ENCODE results near the gene TPCN2.
"Not testable (repeated sequence)": the region's sequence is repeated elsewhere in the genome, so short reads cannot be mapped to it uniquely, and the experiment has no call there.

TPCN2 gene

DNA sequence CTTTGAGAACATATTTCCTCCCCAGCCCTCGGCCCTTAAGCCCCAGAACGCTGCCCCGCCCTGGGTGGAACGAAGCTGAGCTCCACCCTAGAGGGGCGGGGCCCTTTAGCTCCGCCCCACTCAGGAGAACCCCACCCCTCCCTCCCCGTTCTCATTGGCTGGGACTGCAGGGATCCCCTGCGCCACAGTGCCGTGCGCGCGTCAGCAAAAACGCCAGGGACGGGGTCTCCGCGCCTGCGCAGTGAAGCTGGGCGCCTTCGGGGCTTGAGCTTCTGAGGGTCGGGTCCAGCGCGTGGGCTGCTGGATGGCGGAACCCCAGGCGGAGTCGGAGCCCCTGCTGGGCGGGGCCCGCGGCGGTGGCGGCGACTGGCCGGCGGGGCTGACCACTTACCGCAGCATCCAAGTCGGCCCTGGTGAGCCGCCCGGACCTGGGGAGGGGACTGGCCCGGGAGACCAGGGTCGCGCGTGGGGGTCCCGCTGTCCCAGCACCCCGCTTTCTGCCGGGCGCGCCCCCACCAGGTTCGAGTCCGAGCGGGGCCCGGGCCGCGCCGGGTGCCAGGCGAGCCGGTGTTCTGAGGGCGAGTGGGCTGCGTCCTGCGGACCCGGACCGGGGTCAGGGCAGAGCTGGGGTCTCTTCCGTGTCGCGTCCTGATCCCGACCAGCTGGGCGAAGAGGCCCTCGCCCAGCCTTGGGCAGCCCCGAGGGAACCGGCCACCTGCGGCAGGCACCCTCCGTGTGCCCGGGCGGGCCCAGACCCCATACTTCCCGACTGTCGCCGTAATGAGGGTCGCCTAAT, at the start of gene TPCN2:
Gene TPCN2, plus strand, starts transcription at position 239 of the 796 bp plus-strand sequence. Its CDS starts 66 bp downstream, at position 305.
- peak; percentile 79 to 82 for DNase-seq

DNA sequence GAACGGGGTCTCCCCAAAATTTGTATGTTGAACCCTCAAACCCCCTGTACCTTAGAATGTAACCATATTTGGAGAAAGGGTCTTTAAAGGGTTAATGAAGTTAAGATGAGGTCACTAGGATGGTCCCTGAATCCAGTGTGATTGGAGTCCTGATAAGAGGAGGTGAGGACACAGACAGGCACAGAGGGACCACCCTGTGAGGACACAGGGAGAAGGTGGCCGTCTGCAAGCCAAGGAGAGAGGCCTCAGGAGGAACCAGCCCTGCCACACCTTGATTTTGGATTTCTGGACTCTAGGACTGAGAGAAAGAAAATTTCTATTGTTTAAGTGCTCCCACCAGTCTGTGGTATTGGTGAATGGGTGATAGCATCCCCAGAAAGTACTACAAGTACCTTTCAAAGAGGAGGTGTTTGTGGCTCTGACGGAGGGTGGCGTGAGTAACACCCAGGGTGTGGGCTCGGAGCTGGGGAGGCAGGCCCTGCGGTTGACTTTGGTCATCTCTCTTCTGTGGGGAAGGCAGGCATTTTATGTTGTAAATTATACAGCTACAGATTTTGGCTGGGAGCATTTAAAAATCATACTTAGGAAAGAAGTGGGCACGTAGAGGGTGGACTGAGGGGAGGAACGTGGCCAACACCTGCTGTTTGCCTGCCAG, 49.5 kb upstream of the TPCN2 start:
- DNase-seq: no peak

DNA sequence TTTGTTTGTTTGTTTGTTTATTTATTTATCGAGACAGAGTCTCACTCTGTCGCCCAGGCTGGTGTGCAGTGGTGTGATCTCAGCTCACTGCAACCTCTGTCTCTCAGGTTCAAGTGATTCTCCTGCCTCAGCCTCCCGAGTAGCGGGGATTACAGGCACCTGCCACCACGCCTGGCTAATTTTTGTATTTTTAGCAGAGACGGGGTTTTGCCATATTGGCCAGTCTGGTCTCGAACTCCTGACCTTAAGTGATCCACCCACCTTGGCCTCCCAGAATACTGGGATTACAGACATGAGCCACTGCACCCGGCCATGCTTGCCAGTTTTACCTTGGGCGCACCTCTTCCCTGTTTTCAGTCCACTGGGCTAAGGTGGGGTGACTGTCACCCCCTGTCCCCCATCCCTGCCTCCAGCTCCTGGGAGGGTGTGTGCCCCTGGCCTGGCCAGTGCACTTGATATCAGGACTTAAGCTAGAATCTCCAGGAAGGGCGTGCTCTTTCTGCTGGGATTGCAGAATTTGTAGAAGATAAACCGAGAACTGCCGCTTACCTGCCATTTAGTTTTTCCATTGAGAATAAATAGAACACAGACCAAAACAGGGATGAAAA, 48.9 kb upstream of the TPCN2 start:
- DNase-seq: not testable (repeated sequence)

DNA sequence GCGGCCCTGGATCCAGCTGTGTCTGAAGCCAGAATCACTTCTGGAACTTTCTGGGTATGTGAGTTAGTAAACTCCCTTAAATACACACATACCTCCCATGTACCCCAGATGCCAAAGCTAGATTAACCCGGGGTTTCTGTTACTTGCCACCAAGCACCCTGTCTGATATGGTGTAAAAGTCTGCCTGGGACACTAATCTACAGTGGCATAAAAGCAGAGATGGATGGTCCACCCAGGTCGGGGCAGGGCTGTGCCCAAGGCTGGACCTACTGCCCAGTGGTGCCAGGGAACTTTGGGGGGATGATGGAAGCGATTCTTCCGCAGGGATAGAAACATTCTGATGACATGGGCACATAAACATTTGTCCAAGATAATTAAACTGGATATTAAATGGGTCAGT, 48.3 kb upstream of the TPCN2 start:
- DNase-seq: no peak

DNA sequence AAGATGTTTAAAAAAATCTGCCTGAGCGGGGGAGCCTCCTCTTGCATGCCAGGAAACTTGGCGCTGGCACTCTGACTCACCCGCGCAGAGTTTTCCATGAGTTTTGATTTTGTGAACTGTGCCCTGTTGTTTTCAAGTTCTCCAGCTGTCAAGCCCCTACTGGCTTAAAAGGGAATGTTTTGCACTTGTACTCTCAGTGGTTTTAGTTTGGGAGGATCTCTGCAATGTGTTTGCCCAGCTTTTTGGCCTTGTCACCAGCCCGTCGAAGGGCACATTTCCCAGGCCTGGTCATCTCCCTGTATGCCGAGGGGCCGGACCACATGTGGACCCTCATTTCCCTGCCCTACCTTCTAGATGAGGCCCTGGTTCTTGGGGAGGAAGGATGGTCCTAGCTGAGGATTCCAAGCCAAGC, 47.9 kb upstream of the TPCN2 start:
- DNase-seq: peak in 1 of 2 experiments; percentile 10

DNA sequence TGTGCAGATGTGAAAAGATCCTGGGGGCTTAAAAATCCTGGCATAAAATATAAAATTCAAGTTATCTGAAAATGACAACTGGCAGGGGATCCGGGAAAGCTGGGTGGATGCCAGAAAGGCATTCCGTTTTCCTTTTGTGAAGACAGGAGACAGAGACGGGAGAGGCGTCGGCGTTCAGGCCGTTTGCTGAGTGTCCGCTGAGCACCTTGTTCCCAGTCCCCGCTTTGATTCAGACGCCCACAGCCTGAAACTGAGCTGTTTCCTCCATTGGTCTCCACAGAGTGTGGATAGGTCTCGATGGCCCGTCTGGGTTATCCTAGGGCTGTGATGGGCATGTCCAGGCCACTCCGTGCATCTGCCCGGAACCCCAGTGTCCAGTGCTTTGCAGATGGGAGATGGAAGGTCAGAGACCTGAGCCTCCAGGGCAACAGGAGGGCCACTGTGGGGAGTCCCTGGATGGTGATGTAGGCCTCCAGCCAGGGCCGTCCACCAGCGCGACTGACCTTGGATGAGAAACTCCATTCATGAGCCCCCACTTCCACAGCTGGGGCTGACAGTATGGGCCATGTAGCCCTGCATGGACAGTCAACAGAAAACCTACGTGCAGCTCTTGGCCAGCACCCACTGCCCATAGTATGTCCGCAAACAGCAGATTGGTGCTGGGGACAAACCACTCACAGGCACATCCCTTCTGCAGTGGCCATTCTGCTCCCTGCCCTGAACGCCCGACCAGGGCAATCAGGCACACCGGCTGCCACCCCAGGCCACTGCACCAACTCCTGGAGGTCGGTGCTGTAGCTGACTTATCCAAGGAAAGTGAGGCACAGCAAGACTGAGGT, 47.3 kb upstream of the TPCN2 start:
- DNase-seq: no peak

DNA sequence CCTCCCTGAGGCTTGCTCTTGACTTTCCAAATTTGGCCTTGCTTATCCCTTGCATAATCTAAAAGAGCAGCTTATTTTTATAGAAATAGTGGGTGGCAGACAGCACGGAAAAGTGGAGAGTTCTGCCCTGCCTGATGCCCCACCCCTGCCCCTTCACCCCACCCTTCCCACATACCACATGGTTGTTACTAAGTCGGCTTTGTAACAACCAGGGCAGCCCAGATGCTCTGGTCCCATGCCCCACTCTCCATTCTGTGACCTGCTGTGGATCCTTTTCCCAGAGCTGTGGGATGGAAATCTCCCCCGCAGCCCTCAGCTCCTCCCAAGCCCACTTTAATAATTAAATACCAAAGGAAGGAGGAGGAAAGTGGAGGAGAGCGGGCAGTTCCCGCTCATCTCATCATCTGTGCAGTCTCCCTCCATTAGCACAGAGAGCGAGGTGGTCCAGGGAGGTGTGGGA, 46.6 kb upstream of the TPCN2 start:
- no peak for DNase-seq

DNA sequence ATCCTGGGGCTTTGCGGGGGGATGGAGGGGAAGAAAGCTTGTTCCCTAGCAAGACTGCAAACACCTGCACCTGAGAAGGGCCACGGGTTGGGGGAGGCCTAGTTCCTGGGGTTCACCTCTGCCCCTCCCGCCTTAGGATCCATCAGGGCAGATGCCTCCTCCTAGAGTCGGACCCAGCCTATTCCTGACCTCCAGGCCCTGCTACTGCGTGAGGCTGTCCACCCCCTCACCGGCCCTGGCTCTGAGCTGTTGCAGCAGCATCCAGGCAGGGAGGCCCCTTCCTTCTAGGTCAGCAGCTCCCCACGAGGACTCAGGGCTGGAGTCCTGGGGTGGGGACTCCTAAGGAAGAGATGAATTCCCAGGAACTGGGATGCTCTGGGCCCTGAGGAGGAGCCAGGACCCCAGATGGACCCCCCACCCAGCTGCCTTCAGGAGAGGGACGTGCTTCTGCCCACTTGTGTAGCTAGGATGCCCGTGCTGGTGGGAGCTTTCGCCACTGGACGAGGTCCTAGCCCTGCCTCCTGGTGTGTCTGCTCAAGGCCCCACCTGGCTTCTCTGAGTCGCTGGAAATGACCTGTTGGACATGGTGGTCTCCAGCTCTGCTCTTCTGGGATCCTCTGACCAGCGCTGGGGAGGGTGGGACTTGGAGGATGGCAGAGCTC, 46.0 kb upstream of the TPCN2 start:
- DNase-seq: no peak

DNA sequence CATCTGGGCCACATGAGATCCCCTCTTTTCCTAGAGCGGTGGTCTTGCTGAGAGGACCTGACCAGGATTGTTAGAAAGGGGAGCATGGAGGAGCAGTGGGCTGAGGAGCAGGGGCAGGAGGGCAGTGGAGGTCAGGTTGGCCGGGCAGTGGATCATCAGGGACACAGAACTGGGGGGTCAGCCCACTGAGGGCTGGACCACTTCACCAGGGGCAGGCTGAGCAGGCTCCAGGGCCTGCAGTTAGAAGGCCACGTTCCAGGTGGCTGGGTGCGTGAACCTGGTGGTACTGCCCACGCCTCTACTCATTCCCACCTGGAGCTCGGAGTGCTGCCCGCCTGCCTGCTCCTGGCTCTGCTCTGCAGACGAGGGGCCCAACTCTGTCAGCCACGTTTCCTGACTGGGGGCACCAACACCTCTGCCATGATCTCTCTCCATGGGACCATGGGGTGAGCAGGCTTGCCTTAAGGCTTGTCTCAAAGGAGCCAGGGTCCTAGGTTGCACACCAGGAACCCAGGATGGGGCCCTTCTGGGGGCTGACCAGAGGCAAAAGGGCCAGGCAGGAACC, 45.3 kb upstream of the TPCN2 start:
- no peak for DNase-seq

DNA sequence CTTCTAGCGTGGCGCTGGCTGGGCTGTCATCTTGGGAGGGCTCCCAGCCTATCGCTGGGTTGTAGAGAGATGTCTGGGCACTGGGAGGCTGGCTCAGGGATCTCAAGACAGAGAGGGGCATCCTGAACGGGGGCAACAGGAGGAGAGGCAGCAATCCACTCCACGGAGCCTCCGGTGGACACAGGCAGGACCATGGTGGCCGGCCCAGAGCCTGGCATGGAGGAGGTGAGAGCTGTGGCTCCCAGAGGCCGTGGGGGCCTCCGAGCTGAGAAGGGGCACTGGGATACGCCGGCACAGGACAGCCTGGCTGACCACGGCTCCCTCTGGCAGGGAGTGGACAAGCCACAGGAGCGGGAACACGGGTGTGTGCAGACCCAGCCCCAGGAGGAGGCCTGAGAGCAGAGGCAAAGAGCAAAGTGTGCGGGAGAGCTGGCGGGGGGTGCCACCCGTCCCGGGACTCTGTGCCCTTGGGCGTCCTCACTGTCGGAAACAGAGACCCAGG, 44.8 kb upstream of the TPCN2 start:
- no peak for DNase-seq

DNA sequence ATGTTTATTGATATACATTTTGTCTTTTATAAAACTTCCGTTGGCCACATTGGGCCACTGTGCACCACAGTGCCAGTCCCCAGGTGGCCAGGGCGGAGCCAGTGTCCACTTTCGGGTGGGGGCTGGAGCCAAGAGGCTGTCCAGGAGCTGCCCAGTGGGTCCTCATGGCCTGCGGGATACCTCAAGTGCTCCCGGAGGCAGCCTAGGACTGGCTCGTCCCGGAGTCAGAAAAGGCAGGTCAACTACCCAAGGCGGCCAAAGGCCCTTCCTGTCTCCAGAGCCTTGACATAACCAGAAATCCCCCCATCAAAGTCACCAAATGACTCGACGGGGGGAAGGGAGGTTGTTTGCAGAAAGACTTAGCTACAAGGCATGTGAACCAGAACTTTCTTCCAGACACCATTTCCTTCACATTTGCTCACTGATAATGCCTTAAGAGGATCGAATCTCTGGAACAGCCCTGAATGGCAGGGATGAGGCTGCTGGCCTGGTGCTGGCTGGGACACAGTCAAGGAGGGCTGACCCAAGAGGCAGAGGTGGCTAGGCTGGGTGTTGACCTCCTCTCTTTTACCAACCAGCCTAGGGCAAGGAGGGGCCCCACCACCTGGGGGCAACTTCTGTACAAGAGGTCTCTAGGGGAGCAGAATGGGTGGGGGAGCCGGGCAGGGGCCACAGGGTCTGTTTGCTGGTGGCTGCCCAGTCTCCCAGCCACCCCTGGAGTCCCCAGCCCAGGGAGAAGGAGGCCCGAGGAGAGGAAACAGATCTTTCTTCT, 44.1 kb upstream of the TPCN2 start:
- DNase-seq: no peak

DNA sequence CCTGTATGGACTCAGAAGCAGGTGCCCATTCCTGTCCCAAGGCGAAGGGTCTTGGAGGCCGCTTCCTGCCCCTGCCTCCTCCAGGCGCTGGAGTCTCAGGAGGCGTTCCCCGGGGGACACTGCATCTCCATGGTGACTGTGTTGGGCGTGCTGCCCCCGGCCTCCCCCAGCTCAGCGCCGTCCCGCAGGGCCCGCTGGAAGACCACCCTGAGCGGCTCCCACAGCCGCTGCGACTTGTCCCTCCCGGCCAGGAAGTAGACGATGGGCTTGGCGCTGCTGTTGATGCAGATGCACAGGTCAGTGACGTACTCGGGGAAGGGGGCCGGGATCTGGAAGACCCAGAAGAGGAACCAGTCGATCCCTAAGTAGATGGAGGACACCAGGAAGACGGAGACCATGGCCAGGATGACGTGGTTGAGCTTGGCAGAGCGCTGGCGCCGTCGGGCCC, 43.5 kb upstream of the TPCN2 start:
- no peak for DNase-seq

DNA sequence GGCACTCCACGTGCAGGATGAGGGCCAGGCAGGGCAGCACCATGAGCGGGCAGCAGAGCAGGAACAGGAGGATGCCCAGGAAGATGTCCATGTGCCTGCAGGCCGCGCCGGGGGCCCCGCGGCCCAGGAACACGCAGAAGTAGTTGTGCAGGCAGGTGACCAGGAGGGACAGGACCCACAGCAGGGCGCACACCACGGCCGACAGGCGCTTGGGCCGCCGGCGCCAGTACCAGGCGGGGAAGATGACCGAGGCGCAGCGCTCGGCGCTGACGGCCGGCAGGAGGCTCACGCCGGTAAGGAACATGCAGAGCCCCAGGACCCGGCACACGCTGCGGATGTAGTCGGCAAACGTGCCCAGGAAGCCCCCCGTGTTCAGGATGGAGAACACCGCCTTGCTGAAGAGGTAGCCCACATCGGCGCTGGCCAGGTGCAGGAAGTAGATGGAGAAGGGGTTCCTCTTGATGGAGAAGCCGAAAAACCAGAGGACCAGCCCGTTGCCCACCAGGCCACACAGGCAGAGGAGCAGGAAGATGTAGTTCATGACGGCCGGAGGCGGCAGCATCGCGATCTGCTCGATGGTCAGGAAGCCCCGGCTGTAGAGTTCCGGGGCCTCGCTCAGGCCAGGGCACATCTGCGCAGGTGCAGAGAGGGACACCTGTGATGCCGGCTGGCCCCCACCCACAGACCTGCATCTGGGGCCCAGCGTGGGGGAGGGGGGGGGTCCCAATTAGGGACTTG, 42.9 kb upstream of the TPCN2 start:
- DNase-seq: no peak

DNA sequence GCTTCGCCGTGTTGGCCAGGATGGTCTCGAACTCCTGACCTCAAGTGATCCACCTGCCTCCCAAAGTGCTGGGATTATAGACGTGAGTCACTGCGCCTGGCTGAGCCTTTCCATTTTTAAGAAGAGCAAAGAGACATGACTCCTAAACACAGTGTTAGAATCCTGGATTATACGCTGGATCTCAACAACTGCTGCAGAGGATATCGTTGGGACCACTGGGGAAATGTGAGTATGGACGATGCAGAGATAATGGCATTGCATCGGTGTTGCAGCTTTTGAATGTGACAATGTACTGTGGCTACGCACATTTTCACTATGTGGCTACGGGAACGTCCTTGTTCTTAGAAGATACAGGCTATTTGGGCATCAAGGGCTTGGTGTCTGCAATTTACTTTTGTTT, 41.9 kb upstream of the TPCN2 start:
- DNase-seq: no peak

DNA sequence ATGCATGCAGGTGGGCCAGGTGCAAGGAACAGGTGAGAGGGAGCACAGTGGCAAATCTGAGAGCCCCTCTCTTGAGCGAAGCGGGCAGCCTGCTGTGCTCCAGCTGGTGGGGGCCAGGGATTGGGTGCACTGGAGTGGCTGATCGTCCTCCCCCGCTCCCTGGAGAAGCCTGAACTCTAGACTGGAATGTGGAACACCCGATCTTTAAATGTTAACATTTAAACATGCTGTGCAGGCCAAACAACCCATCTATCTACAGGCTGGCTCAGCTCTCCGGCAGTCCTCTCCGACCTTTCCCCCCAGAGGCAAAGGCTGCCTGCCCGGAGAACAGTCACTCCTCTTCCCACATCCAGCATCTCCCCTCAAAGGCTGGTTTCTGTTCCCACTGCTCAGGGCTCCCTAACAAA, 40.8 kb upstream of the TPCN2 start:
- no peak for DNase-seq

DNA sequence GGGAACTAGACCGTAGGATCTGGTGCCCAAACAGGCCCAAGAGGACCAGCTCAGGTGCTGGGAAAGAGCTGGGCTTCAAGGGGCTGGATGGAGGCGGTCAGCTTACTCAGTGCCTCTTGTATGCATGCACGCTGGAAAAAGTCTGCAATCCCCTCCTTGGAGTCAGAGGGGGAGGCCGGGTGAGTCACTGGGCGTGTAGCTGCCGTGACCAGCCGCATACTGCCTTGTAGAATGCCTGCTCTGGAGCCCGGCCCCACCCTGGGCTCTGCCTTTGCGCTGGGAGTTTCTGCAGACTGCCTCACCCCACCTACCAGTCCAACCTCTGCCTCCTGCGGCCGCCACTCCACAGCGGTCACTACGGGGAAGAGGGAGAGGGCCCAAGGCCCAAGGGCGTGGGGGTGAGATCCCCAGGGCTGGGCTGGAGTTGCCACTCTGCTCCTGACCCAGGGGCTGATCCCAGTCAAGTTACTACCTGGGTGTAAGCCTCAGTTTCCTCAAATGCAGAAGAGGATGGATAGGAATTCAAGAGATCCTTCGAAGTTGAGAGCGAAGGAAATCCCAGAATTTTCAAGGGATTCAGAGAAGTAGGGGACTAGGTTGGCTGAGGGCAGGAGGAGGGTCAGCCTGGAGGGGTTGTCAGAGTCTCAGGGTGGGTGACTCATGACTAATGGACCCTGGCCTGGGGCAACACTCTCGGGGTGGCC, 39.8 kb upstream of the TPCN2 start:
- DNase-seq: no peak

DNA sequence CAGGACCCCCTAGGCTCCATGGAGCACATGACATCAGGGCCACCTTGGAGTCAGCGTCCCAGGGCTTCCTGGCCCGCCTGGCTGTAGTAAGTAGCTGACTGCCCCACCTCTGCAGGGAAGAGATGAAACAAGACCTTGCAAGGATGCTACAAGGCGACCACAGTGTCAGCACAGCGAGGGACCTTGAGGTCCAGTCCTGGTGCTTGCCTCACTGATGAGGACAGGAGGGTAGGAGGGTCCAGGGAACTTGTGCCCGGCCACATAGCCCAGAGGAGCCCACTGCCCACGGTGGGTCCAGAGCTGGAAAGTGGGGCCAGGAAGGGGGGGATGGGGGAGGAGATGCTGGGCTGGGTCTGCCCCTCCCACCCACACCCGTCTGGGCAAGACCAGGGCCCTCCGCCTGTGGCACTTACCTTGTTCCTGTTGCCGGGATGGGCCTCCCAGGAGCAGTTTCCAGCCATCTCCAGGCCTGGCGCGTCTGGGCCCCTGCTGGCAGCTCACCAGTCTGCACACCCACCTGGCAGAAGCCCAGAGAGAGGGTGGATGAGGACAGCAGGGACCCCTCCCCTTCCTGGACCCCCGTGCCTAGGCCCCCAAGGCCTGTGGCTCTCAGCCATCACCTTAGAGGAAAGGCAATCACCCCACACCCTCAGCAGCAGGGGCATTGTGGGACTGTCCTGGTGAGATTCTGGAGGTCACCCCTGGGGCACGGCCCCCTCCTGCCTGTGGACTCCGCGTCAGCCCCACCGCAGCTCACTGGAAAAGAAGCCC, 39.1 kb upstream of the TPCN2 start:
- no peak for DNase-seq

DNA sequence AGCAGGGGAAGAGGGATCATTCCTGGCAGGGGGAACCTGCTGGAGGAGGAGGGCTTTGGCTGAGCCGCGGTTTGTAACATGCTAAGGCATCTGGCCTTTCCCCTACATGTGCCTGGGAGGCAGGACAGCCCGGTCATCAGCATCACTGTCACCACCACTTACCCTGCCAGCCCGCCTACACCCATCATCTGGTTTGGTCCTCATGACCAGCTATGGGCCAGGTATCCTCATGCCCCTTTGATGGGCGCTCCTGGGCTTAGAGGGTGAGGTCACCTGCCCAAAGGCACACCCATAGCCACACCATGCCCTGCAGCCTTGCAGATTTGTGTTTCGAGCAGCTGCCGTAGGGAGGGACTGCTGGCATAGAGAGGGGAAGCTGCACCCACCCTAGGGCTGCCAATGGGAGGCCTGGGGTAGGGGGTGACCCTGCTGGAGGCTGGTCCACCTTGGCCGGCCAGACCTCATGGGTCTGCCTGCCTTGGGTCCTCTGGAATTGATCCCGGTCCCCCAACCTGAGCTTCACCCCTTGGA, 38.3 kb upstream of the TPCN2 start:
- no peak for DNase-seq

All from AML-193 (cell line).